A549 treated with dexamethasone at 1 μM for 4 hours (cell line): ENCODE results near the gene HAND2. TPM values are rescaled to one million over a fixed set of nuclear protein-coding genes. Genes with fewer than 3 reads are reported as not detected.

Experiments used
- total RNA-seq: library from RNA; stranded (reverse); fragments of 200-300 nt; extraction: Qiagen RNA extraction; gene quantifications from 5 replicates; pipeline ENCODE4 v1.2.3, GENCODE V29; 2022

Gene HAND2
- total RNA-seq, result 0.49 to 0.79 TPM (median 0.55 TPM) in 5 replicates

GRCh38 chr4:173529477-173530325, at the start of gene HAND2:
HAND2 (minus strand) TSS chr4:173530229; CDS start chr4:173529289, 940 bp downstream.

Other genes with a start within 250 kb of the HAND2 start
- 95.2 to 123 TPM (median 104 TPM) in 5 replicates for gene HMGB2, start 195.9 kb downstream of the HAND2 start, total RNA-seq
- 19.9 to 25.9 TPM (median 20.9 TPM) in 5 replicates for gene SAP30, start 159.3 kb downstream of the HAND2 start, total RNA-seq
- not detected in 5 replicates for gene SCRG1, start 131.1 kb downstream of the HAND2 start, total RNA-seq